ENCODE data around the gene HES6.

DNA sequence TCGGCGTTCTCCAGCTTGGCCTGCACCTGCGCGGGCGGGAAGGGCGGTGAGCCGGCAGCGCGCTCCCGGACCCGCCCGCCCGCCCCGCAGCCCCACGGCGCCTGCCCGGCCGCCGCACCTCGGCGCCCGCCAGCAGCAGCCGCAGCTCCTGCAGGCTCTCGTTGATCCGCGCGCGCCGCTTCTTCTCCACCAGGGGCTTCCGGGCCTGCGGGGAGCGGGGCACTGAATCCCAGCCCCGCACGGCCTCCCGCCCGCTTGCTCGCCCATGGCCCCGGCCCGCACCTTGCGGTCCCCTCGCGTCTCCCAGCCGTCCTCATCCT lies 335 bp downstream of the HES6 start:
- TF ChIP-seq CTCF (tag by site-specific recombination; IDR thresholded peaks at IDR 0.05) = peak; percentile 33; the same call in 1 of the 2 replicates
- TF ChIP-seq, protein P1, sequence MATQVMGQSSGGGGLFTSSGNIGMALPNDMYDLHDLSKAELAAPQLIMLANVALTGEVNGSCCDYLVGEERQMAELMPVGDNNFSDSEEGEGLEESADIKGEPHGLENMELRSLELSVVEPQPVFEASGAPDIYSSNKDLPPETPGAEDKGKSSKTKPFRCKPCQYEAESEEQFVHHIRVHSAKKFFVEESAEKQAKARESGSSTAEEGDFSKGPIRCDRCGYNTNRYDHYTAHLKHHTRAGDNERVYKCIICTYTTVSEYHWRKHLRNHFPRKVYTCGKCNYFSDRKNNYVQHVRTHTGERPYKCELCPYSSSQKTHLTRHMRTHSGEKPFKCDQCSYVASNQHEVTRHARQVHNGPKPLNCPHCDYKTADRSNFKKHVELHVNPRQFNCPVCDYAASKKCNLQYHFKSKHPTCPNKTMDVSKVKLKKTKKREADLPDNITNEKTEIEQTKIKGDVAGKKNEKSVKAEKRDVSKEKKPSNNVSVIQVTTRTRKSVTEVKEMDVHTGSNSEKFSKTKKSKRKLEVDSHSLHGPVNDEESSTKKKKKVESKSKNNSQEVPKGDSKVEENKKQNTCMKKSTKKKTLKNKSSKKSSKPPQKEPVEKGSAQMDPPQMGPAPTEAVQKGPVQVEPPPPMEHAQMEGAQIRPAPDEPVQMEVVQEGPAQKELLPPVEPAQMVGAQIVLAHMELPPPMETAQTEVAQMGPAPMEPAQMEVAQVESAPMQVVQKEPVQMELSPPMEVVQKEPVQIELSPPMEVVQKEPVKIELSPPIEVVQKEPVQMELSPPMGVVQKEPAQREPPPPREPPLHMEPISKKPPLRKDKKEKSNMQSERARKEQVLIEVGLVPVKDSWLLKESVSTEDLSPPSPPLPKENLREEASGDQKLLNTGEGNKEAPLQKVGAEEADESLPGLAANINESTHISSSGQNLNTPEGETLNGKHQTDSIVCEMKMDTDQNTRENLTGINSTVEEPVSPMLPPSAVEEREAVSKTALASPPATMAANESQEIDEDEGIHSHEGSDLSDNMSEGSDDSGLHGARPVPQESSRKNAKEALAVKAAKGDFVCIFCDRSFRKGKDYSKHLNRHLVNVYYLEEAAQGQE (tag by site-specific recombination; IDR thresholded peaks at IDR 0.05) = no peak
